HG02981 (cell line): ENCODE results near the gene WDR4.
A peak's percentile ranks its signal among the peaks of the same experiment; 100 is the strongest.
"Not testable (repeated sequence)": the region's sequence is repeated elsewhere in the genome, so short reads cannot be mapped to it uniquely, and the experiment has no call there.

Experiments used
- ATAC-seq: cut with Tn5 transposase; IDR thresholded peaks from one replicate; pipeline ENCODE4 v1.9.1; 2021; ENCODE audit warnings: mild to moderate bottlenecking, moderate library complexity; ENCODE audit not compliant: unreplicated experiment

The WDR4 gene

DNA sequence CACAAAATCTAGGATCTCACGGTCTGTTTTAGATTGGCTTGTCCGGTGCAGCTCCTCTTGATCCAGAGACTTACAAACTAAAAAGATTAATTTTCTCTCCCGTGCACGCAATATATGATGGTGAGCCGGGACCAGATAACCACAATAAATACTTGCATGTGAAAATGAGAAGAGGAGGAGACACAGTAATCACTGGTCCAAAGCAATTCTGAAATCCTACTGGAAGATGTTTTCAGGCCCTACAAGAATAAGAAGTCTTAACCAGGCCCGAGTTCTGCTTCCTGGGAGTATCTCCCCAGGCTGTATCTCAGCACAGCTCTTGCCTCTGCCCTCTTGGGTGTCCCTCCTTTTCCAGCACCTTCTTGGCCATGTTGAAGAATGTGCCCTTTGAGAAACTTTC lies 1.0 kb upstream of the WDR4 start:
- no peak for ATAC-seq

DNA sequence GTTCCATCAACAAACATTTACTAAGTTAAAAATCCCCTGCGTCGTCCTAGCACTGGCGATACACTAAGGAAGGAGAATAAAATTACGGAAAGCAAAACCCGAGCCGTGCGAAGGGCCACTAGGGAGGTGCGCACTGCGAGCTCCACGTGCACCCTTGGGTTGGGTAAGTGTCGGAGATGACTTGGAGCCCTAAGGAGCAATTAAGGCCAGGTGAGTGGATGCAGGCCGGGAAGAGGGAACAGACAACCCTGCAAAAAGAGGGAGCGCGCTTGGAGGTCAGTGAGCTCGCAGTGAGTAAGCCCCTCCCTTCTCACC lies 704 bp downstream of the WDR4 start:
- peak; percentile 14 for ATAC-seq

DNA sequence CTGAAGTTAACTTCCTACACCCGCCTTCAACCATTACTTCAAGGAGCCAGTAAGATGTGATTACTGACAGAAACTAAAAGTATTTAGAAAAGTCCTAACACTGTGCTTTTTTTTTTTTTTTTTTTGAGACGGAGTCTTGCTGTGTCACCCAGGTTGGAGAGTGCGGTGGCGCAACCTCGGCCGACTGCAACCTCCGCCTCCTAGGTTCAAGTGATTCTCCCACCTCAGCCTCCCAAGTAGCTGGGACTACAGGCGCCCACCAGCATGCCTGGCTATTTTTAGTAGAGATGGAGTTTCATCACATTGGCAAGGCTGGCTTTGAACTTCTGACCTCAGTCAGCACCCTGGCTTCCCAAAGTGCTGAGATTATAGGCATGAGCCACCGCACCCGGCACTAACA lies 3.5 kb downstream of the WDR4 start:
- not testable (repeated sequence) for ATAC-seq

DNA sequence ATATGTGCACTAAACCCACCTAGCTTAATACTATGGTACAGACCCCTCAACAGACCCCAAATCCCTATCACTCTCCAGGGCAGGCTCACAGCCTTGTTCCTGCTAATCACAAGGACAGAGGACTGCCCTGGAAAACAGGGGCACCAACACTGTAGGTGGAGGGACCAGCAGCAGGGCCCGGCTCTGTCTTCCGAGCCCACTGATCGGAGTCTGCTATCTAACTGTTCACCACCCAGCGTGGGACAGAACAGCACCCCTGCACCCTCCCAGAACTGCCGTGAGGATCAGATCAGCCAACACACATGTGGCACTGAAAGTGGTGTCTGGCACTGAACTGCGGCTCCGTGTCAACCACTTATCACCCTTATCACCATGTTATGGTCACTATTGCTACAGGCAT lies 6.2 kb downstream of the WDR4 start:
- ATAC-seq = no peak

DNA sequence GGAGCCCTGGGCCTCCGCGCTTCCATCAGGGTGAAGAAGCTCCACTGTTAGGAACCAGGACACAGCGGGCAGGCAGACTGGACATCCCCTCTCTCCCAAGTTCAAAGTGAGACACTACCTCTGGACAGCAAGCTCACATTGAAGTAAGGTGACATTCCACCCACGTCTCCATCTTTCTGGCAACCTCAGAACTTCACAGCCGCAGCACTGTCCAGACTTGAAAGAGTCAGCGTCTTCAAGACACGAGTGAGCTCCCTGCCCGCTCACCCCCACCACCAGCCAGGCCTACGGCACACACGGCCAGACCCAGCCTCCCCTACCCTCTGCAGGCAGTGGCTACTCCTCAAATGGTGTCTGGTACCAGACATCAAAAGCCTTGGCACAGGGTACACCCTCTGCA lies 11.1 kb downstream of the WDR4 start:
- ATAC-seq = no peak

DNA sequence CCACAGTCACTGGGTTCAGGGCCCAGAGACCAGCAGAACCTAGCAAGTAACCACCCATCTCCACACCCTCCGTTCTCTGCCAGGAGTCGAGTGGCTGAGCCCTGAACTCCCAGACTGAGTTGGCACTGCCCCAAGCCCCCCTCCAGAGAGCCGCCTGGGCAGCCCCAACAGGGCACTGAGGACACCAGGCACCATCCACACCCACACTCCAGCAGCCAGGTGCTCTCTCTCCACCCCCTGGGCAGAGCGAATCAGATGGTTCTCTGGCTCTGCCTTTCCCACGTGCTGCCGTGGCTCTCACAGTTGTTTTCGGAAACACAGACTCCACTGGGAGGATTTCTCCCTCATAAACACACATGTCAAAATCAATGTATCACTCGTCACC lies 13.6 kb downstream of the WDR4 start:
- no peak for ATAC-seq

DNA sequence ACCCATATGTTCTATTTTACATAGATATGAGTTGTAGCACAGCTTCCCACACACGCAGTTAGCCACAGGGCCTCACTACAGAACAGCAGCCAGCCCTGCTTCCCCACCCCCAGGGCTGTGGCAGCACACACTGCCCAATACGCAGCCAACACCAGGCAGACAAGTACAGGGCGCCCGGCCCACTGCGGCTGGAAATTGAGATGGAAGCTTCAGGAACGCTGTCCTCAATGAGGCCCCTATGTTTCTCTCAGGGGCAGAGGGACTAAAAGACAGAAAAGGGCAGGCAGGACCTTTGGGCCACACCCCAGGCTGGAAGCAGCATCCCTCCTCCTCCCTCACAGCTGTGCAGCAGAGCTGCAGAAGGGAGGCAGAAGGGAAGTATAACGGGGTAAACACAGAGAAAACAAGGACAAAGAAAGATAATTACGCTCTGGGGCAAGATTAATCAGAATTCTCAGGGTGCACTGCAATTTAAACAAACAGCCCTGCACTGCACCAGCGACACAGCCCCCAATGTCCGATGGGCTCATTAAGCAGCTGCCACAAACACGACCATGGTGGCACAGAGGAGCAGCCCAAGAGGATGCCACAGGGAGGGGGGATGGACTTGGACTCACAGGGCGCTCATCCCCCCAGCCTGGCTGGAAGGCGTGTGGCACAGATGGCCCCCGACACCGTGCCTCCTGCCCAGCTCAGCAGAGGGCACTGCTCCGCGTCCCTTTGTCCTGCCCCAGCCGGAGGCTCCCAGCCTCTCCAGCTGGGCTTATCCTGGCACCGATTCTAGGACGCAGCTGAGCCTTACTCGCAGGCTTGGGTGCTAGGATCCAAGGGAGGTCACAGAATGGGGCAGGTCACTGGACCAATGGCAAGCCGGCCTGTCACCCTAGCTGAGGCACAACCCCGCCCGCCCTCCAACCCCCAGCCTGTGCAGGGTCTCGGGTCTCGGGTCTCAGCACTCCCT lies 14.2 kb downstream of the WDR4 start:
- no peak for ATAC-seq

DNA sequence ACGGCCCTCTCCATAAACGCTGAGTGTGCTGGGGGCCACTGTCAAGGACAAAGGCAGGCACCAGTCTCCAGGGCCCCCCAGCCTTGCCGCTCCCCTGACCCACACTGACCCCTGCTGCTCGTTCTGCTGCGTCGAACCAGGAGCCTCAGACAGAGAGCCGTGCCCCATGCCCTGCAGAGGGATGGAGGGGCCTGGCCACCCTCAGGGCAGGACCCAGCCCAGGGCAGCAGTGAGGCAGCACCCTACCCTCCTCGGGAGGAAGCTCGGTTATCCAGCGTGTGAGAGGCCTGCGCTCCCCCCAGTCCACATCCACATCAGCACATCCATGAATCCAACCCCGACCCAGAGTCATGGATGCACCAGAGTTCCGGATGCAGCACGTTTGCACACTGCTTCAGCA lies 15.1 kb downstream of the WDR4 start:
- no peak for ATAC-seq

DNA sequence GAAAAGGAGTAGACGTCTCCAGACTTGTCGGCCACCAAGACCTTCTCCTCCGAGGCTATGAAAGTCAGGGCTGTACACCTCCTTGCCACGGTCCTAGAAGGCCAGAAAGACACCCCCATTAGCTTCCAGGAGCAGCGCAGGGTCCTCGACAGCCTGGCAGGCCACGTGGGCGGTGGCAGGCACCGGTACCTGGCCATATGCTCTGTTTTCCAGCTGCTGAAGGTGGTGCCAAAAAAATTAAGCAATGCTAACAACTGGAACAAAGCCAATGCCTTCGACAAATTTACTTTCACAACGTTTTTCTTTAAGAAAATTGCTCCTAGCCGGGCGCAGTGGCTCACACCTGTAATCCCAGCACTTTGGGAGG lies 15.9 kb downstream of the WDR4 start:
- no peak for ATAC-seq

DNA sequence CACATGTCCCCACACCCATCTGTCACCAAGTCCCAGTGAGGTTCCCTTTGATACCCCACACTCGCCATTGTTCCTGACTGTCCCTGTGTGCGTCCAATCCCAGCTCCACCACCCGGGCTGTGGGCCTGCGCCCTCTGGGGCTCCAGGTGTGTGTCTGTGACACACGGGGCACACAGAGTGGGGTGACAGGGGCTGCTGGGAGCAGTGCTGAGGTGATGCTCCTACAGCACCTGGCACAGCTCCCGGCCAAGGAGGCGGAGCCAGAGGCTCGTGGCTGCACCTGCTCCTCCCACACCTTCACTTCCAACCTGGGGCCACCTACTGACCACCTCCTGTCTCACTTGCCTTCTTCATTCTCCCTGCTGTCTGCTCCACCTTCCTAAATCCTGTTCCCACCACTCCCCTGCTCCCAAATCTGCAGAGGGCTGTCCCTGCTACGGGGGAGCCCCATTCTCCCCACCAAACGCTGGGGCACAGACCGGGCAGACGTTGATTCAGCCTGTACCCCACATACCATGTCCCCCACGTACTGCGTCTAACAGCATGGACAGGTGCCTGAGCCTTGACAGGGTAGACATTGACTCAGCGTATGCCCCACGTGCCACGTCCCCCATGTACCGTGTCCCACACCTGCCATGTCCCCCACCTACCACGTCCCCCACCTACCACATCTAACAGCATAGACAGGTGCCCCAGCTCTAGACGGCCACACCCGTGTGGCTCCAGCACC lies 16.4 kb downstream of the WDR4 start:
- ATAC-seq = no peak

DNA sequence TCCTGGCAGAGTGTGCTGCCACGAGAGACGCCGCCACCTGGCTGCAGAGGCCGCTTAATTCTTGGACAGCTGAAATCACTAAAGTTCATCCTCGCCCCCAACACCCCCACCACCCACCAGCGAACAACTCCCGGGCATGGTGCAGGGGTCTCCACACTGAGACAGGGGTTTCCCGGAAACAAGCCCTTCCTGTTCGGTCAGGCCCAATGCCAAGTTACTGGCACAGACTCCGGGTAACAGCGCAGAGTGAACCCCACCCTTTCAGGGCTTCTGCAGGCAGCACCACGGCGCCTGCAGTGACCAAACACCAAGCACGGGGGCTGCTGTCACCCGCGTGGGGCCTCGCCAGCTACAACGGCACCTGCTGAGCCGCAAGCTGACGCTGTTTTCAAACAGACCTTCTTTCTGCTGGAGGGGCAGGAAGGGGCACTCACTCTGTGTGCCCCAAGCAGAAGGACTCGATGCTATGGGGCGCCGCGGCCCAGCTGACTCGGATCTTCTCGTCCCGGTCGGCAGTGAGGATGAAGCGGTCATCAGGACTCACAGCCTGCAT lies 17.4 kb downstream of the WDR4 start:
- no peak for ATAC-seq

DNA sequence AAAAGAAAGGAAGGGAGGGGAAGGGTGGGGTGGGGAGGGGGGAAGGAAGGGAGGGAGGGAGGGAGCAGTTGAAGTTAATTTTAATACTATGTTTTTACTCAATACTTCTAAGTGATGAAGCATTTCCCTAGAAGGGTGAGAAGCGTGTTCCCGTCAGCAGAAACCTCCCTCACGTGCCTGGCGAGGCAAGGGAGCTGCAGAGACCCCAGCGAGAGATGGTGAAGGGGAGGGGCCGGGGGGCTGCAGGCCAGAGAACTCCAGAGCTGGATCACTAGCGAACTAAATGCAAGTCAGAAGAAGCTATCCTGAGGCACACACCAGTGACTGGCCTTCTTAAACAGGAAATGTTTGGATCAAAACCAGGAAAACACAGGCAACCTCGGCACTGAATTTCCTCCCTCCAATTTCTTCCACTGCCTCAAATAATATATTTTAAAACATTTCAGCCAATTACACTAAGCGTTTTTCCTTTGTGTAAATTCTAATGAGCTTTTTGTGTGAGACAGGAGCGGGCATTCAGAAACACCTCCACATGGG lies 18.0 kb downstream of the WDR4 start:
- no peak for ATAC-seq

DNA sequence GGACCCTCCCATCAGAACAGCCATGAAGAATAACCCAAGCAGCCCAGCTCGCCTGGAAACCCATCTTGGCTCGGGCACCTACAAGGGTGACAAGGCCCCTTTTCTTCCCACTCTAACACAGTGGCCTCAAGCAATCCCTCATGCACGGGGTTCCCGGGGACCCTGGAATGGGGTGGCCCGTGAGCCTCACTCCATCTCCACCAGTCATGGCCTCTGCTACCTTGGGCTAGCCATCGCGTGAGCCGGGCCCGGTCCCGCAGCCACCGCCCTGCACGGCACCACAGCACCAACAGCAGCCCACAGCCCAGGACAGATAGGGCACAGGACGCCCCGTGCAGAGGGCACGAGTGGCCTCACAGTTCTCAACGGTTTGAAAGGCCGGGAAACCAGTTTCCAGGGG lies 19.0 kb downstream of the WDR4 start:
- ATAC-seq = no peak

DNA sequence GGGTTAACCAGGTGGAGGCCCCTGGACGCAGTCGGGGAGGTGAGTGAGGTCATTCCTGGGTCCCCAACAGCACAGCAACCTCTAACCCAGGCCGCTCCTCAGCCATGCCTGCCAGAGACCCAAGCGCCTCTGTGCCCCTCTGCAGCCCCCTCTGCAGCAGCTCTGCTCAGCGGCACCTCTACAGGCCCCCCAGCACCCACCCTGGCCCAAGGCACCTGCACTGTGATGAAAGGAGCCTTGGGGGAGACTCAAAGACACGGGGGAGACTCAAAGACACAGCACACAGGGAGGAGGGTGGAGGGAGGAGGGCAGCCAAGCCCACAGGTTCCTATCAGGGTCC lies 19.5 kb downstream of the WDR4 start:
- no peak for ATAC-seq

DNA sequence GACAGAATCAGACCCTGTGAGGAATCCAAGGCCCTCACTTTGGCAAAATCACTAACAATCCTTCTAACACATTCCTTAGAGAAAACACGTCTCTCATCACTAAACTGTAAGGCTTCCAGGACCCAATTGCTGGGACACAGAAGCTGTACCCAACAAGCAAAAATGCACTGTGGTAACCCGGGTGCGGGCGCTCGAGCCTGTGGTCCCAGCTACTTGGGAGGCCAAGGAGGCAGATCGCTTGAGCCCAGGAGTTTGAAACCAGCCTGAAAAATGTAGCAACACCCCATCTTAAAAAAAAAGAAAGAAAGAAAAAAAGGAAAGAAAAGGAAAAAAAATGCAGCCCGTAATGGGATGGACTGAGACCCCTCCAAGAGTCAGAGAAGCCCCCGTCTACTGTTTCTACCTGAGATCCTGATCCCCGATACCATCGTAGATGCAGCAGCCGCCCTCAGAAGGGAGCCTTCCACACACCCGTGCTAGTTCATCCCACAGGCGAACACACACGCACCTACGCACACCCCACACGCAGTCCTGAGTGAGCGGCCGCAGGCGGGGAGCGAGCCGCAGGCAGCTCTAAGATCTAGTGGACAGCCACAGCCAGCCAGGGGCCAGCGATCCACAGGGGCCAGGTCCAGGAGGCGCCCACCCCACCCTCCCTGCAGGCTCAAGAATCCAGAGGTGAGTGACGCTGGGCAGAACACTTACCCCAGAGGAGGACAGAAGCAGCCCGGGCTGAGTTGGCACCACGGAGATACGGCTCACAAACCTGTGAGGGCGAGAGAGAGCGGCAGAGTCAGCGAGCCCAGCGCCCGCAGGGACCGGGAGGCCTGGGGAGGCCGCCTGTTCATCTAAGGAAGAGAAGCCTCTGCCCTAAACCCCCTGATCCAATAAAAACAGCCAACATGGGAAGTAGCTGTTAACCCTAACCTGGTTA lies 20.1 kb downstream of the WDR4 start:
- no peak for ATAC-seq

DNA sequence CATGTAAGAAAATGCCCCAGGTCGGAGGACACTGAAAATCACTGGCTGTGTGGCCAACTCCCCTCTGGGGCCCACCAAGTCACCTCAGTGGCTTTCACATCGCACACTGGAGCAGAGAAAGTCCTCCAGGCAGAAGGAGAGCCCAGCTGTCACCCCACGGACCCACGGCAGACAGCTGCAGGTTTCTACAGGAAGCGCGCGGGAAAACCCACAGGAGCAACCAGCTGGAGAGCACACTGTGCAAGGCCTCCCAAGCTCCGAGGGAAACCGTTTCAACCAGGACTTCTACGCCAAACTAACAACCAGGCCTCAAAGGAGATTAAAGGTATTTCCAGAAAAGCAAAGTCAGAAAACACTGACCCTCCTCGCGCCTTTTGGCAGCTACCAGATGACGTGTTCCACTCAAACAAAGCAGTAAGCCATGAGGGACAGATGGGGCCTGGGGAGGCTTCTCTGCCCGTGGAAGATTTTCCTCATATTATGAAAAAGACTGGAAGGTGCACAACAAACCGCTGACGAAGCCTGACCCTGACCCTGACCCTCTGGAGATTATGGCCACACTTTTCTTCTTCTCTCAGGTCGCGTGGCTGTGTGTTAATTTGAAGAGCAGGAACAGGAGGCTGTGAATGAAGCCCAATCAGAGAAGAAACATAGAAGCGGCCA lies 21.0 kb downstream of the WDR4 start:
- no peak for ATAC-seq

DNA sequence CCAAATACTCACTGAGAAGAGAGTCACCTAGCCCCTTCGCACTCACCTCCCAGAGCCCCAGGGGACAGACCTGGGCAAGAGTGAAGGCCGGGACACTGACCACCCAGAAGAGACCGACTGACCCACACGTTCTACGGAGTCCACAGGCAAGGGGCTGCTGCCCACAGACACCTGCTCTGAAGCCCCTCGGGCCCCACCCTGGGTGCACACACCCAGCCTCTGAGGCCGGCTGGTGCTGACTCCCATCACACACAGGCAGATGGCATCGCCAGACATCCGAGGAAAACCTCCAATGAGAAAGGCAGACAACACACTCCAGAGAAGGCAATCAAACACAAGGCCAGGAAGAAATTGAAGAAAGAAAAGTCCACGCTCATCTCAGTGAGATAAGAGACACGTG lies 22.1 kb downstream of the WDR4 start:
- no peak for ATAC-seq

DNA sequence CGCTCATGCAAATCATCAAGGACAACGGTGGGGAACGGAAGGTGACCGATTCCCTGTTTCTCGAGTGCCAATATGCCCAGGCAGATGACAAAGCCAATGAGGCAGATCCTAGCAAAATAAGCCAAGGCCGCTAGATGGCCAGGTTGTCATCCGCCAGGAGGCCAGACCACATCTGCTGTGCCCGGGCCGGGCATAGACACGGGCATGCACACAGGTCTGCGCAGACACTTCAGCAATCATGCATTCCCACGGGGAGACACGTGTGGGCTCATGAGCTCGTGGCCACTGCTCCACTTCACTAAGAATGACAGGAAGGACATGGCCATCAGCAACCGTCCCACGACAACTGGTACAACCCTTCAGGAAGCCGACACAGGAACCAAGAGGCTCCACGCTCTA lies 23.4 kb downstream of the WDR4 start:
- ATAC-seq = no peak

DNA sequence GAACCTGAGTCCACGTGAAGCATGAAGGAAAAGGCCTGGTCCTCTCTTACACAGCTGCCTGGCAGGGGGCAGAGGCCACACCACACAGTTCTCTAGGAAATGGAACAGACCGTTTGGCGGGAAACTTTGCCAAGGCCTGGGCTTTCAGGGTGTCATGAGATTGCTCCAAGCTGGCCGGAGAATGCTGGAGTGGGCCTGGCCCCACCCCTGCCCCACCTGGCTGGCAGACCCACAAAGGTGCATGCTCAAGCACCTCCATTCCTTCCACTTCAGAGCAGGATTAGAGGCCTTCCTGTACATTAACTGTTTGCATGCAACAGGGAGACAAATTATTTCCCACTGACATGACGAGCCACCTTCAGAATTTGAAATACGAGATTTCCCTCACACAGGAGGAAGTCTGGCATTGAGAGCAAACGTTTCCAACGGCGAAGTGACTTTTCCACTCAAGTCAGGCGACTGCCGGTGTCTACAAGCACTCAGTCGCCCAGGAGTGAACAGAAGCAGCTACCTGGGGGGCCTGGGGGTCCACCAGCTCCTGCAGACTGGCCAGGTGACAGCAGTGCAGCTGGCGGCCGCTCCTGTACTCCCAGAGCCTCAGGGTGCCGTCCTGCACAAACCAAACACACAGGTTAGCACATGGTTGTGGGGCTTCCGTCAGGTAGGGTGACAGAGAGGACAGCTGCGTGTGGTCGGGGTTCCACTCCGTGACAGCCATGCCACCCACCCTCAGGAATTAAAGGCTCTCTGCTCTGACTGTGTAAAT lies 24.0 kb downstream of the WDR4 start:
- ATAC-seq = no peak
